Choroid plexus epithelial cell (primary cell): ENCODE measurements around the gene VAPB.

Experiments
- DNase-seq: peaks from one replicate; pipeline ENCODE4 v3.0.0-alpha.2; 2010; ENCODE audit warnings: low read depth
- H3K4me3 ChIP-seq: 2 replicates; pipeline ENCODE4 v1.5.1; 2011; ENCODE audit warnings: low read depth, mild to moderate bottlenecking, control low read depth, low read length, moderate library complexity
- CTCF ChIP-seq: conservative IDR thresholded peaks from 2 replicates; pipeline ENCODE4 v1.5.1; 2011; ENCODE audit warnings: low read depth, mild to moderate bottlenecking, control low read depth, inconsistent platforms, low read length, moderate library complexity

Gene VAPB

GRCh38 chr20:58416057-58416456 is 27.0 kb downstream of the VAPB start:
- no peak for DNase-seq
- no peak for TF ChIP-seq CTCF
- H3K4me3 ChIP-seq, result no peak overlapping the region

GRCh38 chr20:58416835-58417234 is 27.8 kb downstream of the VAPB start:
- DNase-seq, result no peak
- no peak overlapping the region for H3K4me3 ChIP-seq
- no peak for TF ChIP-seq CTCF

- DNase-seq, result no peak
These were observed 28.4 kb downstream of the VAPB start for GRCh38 chr20:58417438-58417837.

GRCh38 chr20:58418949-58419748 is 30.1 kb downstream of the VAPB start:
- no peak for TF ChIP-seq CTCF
- DNase-seq, result no peak
- no peak overlapping the region for H3K4me3 ChIP-seq

More at GRCh38 chr20:58417438-58417837, 28.4 kb downstream of the VAPB start:
- no peak overlapping the region for H3K4me3 ChIP-seq
- TF ChIP-seq CTCF, result no peak

- peak; percentile 47 for DNase-seq
- no peak overlapping the region for H3K4me3 ChIP-seq
These were observed 31.9 kb downstream of the VAPB start for GRCh38 chr20:58420798-58421496.

GRCh38 chr20:58421497-58421850 is 32.4 kb downstream of the VAPB start:
- DNase-seq, result no peak
- no peak overlapping the region for H3K4me3 ChIP-seq
- no peak for TF ChIP-seq CTCF

More at GRCh38 chr20:58420798-58421496, 31.9 kb downstream of the VAPB start:
- no peak for TF ChIP-seq CTCF
